Keratinocyte (primary cell): Measurements from ENCODE around the gene DACH1.

Experiments used
- CTCF ChIP-seq, 3 experiments: IDR thresholded peaks in 1 of 3; conservative IDR thresholded peaks in 1 of 3; optimal IDR thresholded peaks in 1 of 3; 2 replicates in 2 of 3; 3 replicates in 1 of 3; pipeline versions ENCODE3 to v1.5.1; 2011; ENCODE audit warnings: low read length in 3 of 3, mild to moderate bottlenecking in 3 of 3, moderate library complexity in 2 of 3, control low read depth in 1 of 3, inconsistent platforms in 1 of 3; ENCODE audit not compliant: insufficient read depth in 2 of 3; ENCODE audit errors: extremely low read depth in 1 of 3
- EZH2 ChIP-seq: IDR thresholded peaks from one replicate; pipeline ENCODE4 v1.6.1; 2012; ENCODE audit warnings: inconsistent platforms, mild to moderate bottlenecking, low read length, moderate library complexity

GRCh38 chr13:71785361-71785760 is 81.6 kb downstream of the DACH1 start:
- TF ChIP-seq CTCF (optimal IDR thresholded peaks at IDR 0.05 in 1 of 3, IDR thresholded peaks at IDR 0.05 in 1 of 3, conservative IDR thresholded peaks at IDR 0.05 in 1 of 3; ENCODE audit: extremely low read depth in 1 of 3, insufficient read depth in 2 of 3, low read length in 3 of 3), result no peak
- no peak for TF ChIP-seq EZH2
